Retinal pigment epithelial cell (primary cell): Measurements from ENCODE around the gene SH2D3A.
"Not testable (repeated sequence)": the region's sequence is repeated elsewhere in the genome, so short reads cannot be mapped to it uniquely, and the experiment has no call there.

Source experiments
- DNase-seq: peaks from one replicate; pipeline ENCODE4 v3.0.0-alpha.2; 2010; ENCODE audit warnings: low read depth
- H3K4me3 ChIP-seq: 2 replicates; pipeline ENCODE4 v1.5.1; 2011; ENCODE audit warnings: mild to moderate bottlenecking, low read length, control low read depth, moderate library complexity
- CTCF ChIP-seq: conservative IDR thresholded peaks from 2 replicates; pipeline ENCODE4 v1.5.1; 2011; ENCODE audit warnings: low read depth, low read length, control low read depth, inconsistent platforms

Gene SH2D3A

DNA sequence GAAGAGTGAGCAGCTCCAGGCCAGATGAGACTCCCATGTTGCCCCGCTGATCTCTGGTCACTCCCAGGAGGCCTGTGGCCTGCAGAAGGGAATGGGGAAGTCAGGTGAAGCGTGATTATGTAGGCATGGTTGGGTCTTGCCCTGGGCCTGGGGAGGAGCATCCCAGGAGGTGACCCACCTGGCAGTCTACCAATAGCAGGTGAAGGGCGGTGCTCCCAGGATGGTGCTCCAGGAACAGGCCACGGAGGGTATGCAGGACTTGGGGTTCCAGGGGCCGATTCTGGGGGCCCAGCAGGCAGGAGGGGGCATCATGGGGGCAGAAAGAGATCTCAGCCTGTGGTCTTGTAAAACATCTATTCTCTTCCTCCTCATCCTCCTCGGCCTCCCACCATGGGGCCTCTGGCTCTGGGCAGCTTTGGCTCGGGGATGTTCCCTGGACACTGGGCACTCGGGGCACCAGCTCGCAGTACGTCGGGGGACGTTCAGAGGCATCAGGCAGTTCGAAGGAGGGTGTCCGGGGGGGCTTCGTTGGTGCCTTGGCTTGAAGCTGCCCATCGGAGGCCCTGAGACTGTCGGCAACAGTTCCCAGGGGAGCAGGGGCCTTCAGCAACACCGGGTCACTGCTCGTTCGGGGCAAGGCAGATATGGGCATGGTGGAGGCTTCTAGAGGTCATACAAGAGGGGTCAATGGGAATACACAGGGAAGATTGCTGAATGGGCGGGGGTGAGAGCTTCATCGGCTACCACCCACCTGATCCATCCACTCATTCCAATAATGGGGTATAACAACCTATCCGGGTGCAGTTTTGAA lies 12.4 kb downstream of the SH2D3A start:
- no peak for TF ChIP-seq CTCF
- no peak overlapping the region for H3K4me3 ChIP-seq
- DNase-seq = no peak

DNA sequence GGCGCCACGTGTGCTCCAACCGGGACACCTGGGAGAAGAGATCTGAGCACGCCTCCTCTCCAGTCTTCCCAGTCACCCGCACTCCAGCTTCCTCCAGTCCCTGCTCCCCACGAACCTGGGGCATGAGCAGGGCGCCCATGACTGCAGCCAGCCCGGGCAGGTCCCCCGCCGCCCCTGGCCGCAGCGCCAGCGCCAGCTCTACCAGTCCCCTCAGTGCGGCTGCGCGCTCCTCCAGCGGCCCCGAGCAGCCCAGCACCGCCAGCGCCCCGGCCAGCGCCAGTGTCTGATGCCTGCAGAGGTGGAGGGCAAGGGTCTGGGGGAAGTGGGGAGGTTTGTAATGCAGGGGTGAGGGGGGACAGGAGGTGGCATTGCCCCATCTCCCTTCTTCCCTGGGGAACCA lies 13.1 kb downstream of the SH2D3A start:
- no peak for TF ChIP-seq CTCF
- no peak for DNase-seq
- H3K4me3 ChIP-seq = no peak overlapping the region

DNA sequence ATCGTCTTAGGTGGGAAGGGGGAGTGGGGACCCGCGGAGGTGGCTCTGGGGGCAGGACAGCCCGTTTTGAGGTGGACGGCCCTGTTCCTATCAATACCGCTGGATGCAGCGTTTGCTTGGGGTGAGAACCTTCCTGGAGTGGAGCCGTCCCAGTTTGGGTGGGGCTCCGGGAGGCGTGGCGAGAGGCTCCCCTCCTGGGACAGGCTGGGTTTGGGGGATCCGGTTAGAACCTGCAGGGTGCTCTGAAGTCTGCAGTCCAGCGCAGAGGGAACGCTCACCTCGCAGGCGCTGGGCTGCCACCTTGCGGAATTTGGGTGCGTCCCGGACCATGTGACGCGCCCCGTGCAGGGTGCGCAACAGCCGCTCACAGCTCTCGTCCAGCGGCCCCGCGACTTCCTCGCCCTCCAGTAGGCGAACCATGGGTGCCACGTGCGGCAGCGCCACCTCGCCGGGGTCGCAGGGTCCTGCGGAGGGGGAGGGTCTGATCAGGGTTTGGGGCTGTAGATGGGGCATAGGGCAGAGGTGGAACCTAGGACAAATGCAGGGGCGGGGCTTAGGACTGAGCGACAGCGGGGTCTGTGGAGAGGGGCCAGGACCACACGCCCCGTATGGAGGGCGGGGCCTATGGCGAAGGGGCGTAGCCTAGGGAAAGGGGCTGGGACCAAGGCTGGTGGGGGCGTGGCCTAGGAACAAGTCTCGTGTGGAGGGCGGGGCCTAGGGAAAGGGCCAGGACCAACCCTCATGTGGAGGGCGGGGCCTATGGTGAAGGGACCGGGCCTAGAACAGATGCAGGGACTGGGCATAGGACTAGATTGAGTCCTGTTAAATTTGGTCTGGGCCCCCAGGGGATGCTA lies 13.8 kb downstream of the SH2D3A start:
- peak; percentile 37 for TF ChIP-seq CTCF
- DNase-seq = no peak
- H3K4me3 ChIP-seq = peak overlapping the region; percentile 46

DNA sequence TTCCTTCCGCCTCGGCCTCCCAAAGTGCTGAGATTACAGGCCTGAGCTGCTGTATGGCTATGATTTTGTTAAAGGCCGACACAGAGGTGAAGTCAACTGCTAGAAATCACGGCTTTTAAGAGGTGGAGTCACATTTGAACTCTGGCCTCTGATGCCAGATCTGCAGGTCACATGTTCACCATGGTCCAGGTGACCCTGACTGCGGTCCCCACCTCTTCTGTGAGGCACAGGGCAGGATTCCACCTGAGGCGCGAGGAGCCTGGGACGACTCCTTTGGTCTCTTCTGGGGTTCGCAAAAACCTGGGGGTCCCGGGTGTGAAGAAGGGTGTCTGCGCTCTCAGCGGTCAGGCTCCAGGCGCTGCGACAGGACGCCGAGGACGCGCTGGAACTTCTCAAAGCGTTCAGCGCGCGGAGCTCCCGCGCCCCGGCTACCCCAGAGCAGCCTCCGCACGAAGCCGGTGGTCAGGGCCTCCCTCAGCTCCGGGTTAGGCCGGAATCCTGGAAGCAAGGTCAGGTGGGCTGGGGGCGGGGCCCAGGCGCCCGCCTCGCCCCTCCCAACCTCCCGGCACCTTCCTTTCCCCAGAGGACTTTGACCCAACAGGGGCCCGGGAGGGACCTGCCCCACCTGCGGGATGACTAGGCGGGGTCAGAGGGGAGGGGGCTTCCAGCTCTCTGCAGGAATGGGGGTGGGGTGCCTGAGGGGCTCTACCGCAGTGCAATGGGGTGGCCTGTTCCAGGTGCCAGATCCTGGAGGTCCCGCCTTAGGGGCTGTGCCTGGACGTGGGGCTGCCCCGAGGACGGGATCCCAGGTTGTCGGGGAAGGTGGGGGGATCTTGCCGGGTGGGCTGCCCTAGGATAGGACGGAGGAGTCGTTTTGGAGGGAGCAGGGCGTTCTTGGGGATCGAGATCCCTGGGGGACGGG lies 14.7 kb downstream of the SH2D3A start:
- H3K4me3 ChIP-seq = peak overlapping the region; percentile 46
- no peak for DNase-seq
- TF ChIP-seq CTCF = no peak

DNA sequence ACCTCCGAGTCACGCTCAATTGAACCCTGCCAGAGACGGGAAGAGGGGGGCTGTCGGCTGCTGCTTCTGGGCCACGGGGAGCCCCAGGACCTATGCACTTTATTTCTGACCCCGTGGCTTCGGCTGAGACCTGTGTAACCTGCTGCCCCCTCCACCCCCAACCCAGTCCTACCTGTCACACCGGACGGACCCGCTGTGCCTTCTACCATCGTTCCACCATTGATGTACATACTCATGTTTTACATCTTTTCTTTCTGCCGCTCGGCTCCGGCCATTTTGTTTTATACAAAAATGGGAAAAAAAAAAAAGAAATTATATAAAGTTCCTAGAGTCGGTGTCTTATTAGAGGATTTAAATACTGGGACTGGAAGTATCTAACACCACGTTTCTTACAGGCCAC lies 16.0 kb downstream of the SH2D3A start:
- H3K4me3 ChIP-seq = no peak overlapping the region
- TF ChIP-seq CTCF = no peak
- DNase-seq = no peak

DNA sequence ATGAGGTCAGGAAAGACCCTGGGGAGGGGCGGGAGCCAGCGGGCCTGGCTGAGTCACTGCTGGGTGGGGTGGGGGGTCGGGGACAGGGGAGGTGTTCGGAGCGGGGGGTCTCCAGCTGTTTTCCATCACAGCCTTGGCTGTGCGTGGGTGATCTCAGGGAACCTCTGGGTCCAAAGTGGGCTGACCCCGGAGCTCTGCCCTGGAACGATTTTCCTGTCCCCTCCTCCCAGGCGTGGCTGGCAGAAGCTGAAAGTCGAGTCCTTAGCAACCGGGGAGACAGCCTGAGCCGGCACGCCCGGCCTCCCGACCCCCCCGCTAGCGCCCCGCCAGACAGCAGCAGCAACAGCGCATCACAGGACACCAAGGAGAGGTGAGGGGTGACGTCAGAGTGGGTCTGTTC lies 17.2 kb downstream of the SH2D3A start:
- no peak overlapping the region for H3K4me3 ChIP-seq
- TF ChIP-seq CTCF = no peak
- no peak for DNase-seq

- DNase-seq, H3K4me3 ChIP-seq: not testable (repeated sequence)
These were observed 18.7 kb downstream of the SH2D3A start for GRCh38 chr19:6748543-6748942.
